Measurements from ENCODE around the gene RUSF1. TPM values are rescaled to one million over a fixed set of nuclear protein-coding genes. Genes with fewer than 3 reads are reported as not detected.
A peak's percentile ranks its signal among the peaks of the same experiment; 100 is the strongest.

The RUSF1 gene
- total and polyA plus RNA-seq, 10 of the 15 experiments (the other 5 are each of a cell fraction or from before 2014, with no cell fraction given) = 0.20 to 46.3 (median 29.7) TPM

DNA sequence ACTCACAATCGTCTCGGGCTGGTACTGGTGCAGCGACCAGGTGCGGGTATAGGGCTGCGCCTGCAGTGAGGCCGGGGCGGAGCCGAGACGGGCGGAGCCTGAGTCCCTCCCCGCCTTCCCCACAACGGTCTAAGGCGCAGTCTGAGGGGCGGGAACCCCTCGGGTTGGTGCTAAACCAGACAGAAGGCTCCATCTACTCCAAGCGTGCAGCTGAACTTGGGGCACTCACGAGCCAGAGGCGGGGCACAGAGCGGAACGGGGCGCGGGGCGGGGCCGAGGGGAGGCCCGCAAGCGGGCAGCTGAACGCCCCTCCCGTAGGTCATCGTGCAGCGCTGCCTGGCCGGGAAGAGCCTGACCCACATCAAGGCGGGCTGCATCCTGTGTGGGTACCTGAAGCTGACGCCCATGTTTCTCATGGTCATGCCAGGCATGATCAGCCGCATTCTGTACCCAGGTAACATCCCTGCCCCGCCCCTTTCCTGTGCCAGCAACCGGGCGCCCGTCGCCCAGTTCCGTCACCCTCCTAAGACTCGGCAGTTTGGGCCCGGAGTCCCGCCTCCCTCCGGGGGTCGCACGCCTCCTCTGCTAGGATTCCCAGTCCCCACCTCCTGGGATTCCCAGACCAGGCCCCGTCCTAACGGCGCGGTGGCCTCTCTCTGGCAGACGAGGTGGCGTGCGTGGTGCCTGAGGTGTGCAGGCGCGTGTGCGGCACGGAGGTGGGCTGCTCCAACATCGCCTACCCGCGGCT is 20.3 kb downstream of the RUSF1 start (continued):
- TF ChIP-seq, protein P1, sequence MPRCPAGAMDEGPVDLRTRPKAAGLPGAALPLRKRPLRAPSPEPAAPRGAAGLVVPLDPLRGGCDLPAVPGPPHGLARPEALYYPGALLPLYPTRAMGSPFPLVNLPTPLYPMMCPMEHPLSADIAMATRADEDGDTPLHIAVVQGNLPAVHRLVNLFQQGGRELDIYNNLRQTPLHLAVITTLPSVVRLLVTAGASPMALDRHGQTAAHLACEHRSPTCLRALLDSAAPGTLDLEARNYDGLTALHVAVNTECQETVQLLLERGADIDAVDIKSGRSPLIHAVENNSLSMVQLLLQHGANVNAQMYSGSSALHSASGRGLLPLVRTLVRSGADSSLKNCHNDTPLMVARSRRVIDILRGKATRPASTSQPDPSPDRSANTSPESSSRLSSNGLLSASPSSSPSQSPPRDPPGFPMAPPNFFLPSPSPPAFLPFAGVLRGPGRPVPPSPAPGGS (IDR thresholded peaks at IDR 0.05; ENCODE audit: borderline replicate concordance, insufficient read depth, low read depth, low read length, poor library complexity, severe bottlenecking) = peak; percentile 22
- TF ChIP-seq TCF12 (IDR thresholded peaks at IDR 0.05; ENCODE audit: low read depth, low read length) (no peak), ZZZ3 (IDR thresholded peaks at IDR 0.05; ENCODE audit: control insufficient read depth, insufficient read length, low read depth) (no peak), MEF2B (IDR thresholded peaks at IDR 0.05; ENCODE audit: partially characterized antibody, poor library complexity, severe bottlenecking) (no peak), JUNB (IDR thresholded peaks at IDR 0.05) (no peak), HDAC2 (IDR thresholded peaks at IDR 0.05) (no peak), POU2F2 (IDR thresholded peaks at IDR 0.05; ENCODE audit: borderline replicate concordance, low read depth, low read length) (no peak), FOXM1 (IDR thresholded peaks at IDR 0.05; ENCODE audit: low read depth, low read length) (no peak), DPF2 (IDR thresholded peaks at IDR 0.05) (no peak), TBL1XR1 (IDR thresholded peaks at IDR 0.05; ENCODE audit: low read depth, low read length) (no peak), ZBED1 (IDR thresholded peaks at IDR 0.05; ENCODE audit: borderline replicate concordance) (no peak), TCF3 (IDR thresholded peaks at IDR 0.05; ENCODE audit: borderline replicate concordance, insufficient read depth, low read depth, low read length) (0 out of 2 replicates have a peak, but pooled peaks have one; percentile 16), POLR2AphosphoS2 (IDR thresholded peaks at IDR 0.05; ENCODE audit: low read depth, low read length) (peak; percentile 9; the same call in 1 of the 2 replicates), CEBPB (IDR thresholded peaks at IDR 0.05; ENCODE audit: borderline replicate concordance in 1 of 2, low read depth in 2 of 2, low read length in 2 of 2) (no peak), ATF7 (IDR thresholded peaks at IDR 0.05; ENCODE audit: low read depth) (no peak)
- TF ChIP-seq, protein P2, sequence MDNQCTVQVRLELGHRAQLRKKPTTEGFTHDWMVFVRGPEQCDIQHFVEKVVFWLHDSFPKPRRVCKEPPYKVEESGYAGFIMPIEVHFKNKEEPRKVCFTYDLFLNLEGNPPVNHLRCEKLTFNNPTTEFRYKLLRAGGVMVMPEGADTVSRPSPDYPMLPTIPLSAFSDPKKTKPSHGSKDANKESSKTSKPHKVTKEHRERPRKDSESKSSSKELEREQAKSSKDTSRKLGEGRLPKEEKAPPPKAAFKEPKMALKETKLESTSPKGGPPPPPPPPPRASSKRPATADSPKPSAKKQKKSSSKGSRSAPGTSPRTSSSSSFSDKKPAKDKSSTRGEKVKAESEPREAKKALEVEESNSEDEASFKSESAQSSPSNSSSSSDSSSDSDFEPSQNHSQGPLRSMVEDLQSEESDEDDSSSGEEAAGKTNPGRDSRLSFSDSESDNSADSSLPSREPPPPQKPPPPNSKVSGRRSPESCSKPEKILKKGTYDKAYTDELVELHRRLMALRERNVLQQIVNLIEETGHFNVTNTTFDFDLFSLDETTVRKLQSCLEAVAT (IDR thresholded peaks at IDR 0.05) = no peak
- TF ChIP-seq, protein P3, sequence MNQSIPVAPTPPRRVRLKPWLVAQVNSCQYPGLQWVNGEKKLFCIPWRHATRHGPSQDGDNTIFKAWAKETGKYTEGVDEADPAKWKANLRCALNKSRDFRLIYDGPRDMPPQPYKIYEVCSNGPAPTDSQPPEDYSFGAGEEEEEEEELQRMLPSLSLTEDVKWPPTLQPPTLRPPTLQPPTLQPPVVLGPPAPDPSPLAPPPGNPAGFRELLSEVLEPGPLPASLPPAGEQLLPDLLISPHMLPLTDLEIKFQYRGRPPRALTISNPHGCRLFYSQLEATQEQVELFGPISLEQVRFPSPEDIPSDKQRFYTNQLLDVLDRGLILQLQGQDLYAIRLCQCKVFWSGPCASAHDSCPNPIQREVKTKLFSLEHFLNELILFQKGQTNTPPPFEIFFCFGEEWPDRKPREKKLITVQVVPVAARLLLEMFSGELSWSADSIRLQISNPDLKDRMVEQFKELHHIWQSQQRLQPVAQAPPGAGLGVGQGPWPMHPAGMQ (IDR thresholded peaks at IDR 0.05; ENCODE audit: borderline replicate concordance) = no peak

Measured in GM12878 (cell line).